Heart right ventricle (tissue), 16 donors: ENCODE measurements around the gene C16orf86. TPM values are rescaled to one million over a fixed set of nuclear protein-coding genes. Genes with fewer than 3 reads are reported as not detected.

Experiments
- ATAC-seq, 8 donors: fragments of 200-7000 bp; cut with Tn5 transposase; one replicate each; pipeline ENCODE4 v1.9.1; 2020; ENCODE audit warnings: mild to moderate bottlenecking in 8 of 8, moderate library complexity in 8 of 8, moderate number of reproducible peaks in 1 of 8
- DNase-seq, 2 donors: peaks; one replicate each; pipeline ENCODE4 v3.0.0-alpha.2; 2020
- H3K27ac ChIP-seq, 10 donors: fragments of 200-600 bp; sonication (generic) in 2 of 10; one replicate each; pipeline versions ENCODE4 v1.5.0 to v1.8.0; 2020 to 2022; ENCODE audit warnings: mild to moderate bottlenecking in 3 of 10
- H3K27me3 ChIP-seq, 7 donors: fragments of 200-600 bp; one replicate each; pipeline ENCODE4 v1.8.0; 2021 to 2022; ENCODE audit warnings: mild to moderate bottlenecking in 2 of 7
- H3K36me3 ChIP-seq, 9 donors: fragments of 200-600 bp; sonication (generic) in 1 of 9; one replicate each; pipeline versions ENCODE4 v1.5.0 to v1.8.0; 2020 to 2022; ENCODE audit warnings: mild to moderate bottlenecking in 2 of 9
- H3K4me1 ChIP-seq, 9 donors: fragments of 200-600 bp; sonication (generic) in 1 of 9; one replicate each; pipeline versions ENCODE4 v1.5.0 to v1.8.0; 2020 to 2022; ENCODE audit warnings: mild to moderate bottlenecking in 4 of 9
- H3K4me3 ChIP-seq, 10 donors: fragments of 200-600 bp; sonication (generic) in 2 of 10; one replicate each; pipeline versions ENCODE4 v1.5.0 to v1.8.0; 2020 to 2022; ENCODE audit warnings: mild to moderate bottlenecking in 7 of 10, moderate library complexity in 2 of 10
- H3K9me3 ChIP-seq, 11 donors: fragments of 200-600 bp in 10 of 11; sonication (generic) in 2 of 11; one replicate each; pipeline versions ENCODE4 v1.5.0 to v1.8.0; 2013 to 2022; ENCODE audit warnings: mild to moderate bottlenecking in 2 of 11, control low read depth in 1 of 11, moderate library complexity in 1 of 11
- CTCF ChIP-seq, 9 donors: fragments of 200-600 bp; sonication (generic) in 2 of 9; IDR thresholded peaks; one replicate each; pipeline versions ENCODE4 v1.5.0 to v1.8.0; 2021 to 2022; ENCODE audit warnings: antibody characterized with exemption in 9 of 9, mild to moderate bottlenecking in 5 of 9, moderate library complexity in 1 of 9
- WGBS, 2 donors: extraction: QIAGEN DNeasy Blood & Tissue Kit; methylation state at CpG; one replicate each; pipeline ENCODE4 v1.1.7; 2013; ENCODE audit warnings: inconsistent platforms in 1 of 2; 5-methylcytosine and 5-hydroxymethylcytosine counted together
- intact Hi-C, 10 donors: fragments of 100-400 bp; cut with DNase I; formaldehyde crosslinking; loops; one replicate each; pipeline versions ENCODE4 v1.11.1 to v1.14.2; 2022
- polyA plus RNA-seq, 2 donors: library from polyadenylated mRNA; stranded (reverse); fragments of 200-250 nt; gene quantifications; one replicate each; pipeline ENCODE4 v1.2.3, GENCODE V29; 2013
- total RNA-seq, 10 donors: library from RNA; stranded (reverse); fragmentation: NEBNext Ultra II Directional in 3 of 10; extraction: Animal tissue kit (Norgen Biotek cat#: 25700) in 3 of 10; gene quantifications; one replicate each; pipeline versions ENCODE4 v1.2.1 to v1.2.4, GENCODE V29; 2021 to 2023
- donor health status: Arrhythmogenic right ventricular cardiomyopathy.
- donor health status: ischemic (EF 13 %, LVEDD 7.1; RV severe dilation, severe dysfunction).
- donor health status: healthy with polysubstance abuse.
- donor health status: DM: no; HTN: yes; CAD: no.
- donor health status: DM: no; HTN: no; CAD: no.
- donor health status: ischemic (EF 25% LVEDD 6.9; RV normal size, moderate dysfunction).
- donor health status: ischemic (EF 25% LVEDD 5.7; RV mildly dilated, moderate dysfunction).
- donor health status: healthy.
- donor health status: DM: yes; HTN: yes; CAD: no.
- donor health status: Ischemic cardiomyopathy.
- donor health status: ischemic (EF 35%, LVEDD 5.7; RV mildly dilated, moderate dysfunction).
- donor health status: nonischemic (EF 11% LVEDD 7.7; RV severe dilation, severe dysfunction).
- donor health status: DM: yes; HTN: yes; CAD: no.
- donor health status: PGD.
- donor health status: ischemic (EF 29% LVEDD 5.4; RV normal size, mild dysfunction).
- donor health status: nonischemic (EF 23%, LVEDD 6.1; RV moderate dilation, normal function).

Gene C16orf86
- total and polyA plus RNA-seq, 12 donors: 2.6 to 5.6 (median 3.9) TPM

GRCh38 chr16:67713647-67714273, 47.1 kb downstream of the C16orf86 start:
- TF ChIP-seq CTCF (IDR thresholded peaks at IDR 0.05): no peak
- peaks cover 0 to 32% (median 12%) of the 10 kb centered on the region in 9 donors for H3K4me1 ChIP-seq
- 85 to 90% methylated on average over 5 of the region's 5 CpGs for WGBS, 2 donors
- no peak for DNase-seq
- intact Hi-C loops: loop anchor here in 1 of 10 donors (5.0 kb wide), 1 partner anchor 36 kb away; no protein-coding TSS in a partner anchor
- H3K27ac ChIP-seq: no peak overlapping the region
- H3K9me3 ChIP-seq: no peaks in the 10 kb centered on the region
- no peak overlapping the region for H3K4me3 ChIP-seq
- ATAC-seq: no peak
- peaks cover 0 to 4% (median 0%) of the 10 kb centered on the region in 9 donors for H3K36me3 ChIP-seq
- H3K27me3 ChIP-seq: no peaks in the 10 kb centered on the region

GRCh38 chr16:67714522-67714921, 47.9 kb downstream of the C16orf86 start:
- intact Hi-C loops: loop anchor here in 1 of 10 donors (5.0 kb wide), 1 partner anchor 37 kb away; no protein-coding TSS in a partner anchor
- Histone ChIP-seq H3K4me3 (no peak overlapping the region), H3K27ac (no peak overlapping the region), H3K4me1 (peaks cover 0 to 32% (median 12%) of the 10 kb centered on the region in 9 donors), H3K36me3 (peaks cover 0 to 4% (median 0%) of the 10 kb centered on the region in 9 donors), H3K9me3 (no peaks in the 10 kb centered on the region), H3K27me3 (no peaks in the 10 kb centered on the region)
- ATAC-seq (no peak), DNase-seq (no peak)
- whole genome bisulfite sequencing, 2 donors: 77 to 82% methylated on average over 1 of the region's 1 CpG
- no peak for TF ChIP-seq CTCF (IDR thresholded peaks at IDR 0.05)

GRCh38 chr16:67716097-67716496, 49.5 kb downstream of the C16orf86 start:
- intact Hi-C loops: loop anchor here in 3 of 10 donors (5.0 kb wide), 4 partner anchors 34 to 91 kb away; partner anchors contain the start of genes RANBP10 (in 1 of the 3) and TSNAXIP1 (in 1 of the 3)
- DNase-seq (no peak), ATAC-seq (no peak)
- TF ChIP-seq CTCF (IDR thresholded peaks at IDR 0.05): no peak
- Histone ChIP-seq H3K36me3 (peaks cover 0 to 4% (median 0%) of the 10 kb centered on the region in 9 donors), H3K4me3 (no peak overlapping the region), H3K27ac (no peak overlapping the region), H3K4me1 (peaks cover 0 to 43% (median 24%) of the 10 kb centered on the region in 9 donors), H3K27me3 (no peaks in the 10 kb centered on the region), H3K9me3 (no peaks in the 10 kb centered on the region)
- WGBS, 2 donors: 93% methylated on average over 2 of the region's 2 CpGs

Other genes with a start within 250 kb of the C16orf86 start
- 1 to 10 TPM in 1 of 10 donors, under 1 TPM in 8, not detected in 1; 0.16 to 1.4 (median 0.57) TPM for gene HSD11B2, start 235.7 kb upstream of the C16orf86 start, total RNA-seq
- under 1 TPM; 0.41 to 0.51 TPM for gene HSD11B2, start 235.7 kb upstream of the C16orf86 start, polyA plus RNA-seq
- 10 to 100 TPM; 57.4 to 84.7 (median 67.5) TPM for gene ATP6V0D1, start 185.7 kb upstream of the C16orf86 start, total RNA-seq
- 10 to 100 TPM; 12.8 to 73.3 TPM for gene ATP6V0D1, start 185.7 kb upstream of the C16orf86 start, polyA plus RNA-seq
- not detected for gene AGRP, start 183.3 kb upstream of the C16orf86 start, total RNA-seq
- gene AGRP, start 183.3 kb upstream of the C16orf86 start, polyA plus RNA-seq: under 1 TPM in 1 of 2 donors, not detected in 1; 0.10 TPM
- 10 to 100 TPM; 45.9 to 86.1 (median 73.8) TPM for gene RIPOR1, start 138.0 kb upstream of the C16orf86 start, total RNA-seq
- 10 to 100 TPM; 40.0 to 66.9 TPM for gene RIPOR1, start 138.0 kb upstream of the C16orf86 start, polyA plus RNA-seq
- 10 to 100 TPM; 20.5 to 31.0 (median 24.8) TPM for gene CTCF, start 104.3 kb upstream of the C16orf86 start, total RNA-seq
- gene CTCF, start 104.3 kb upstream of the C16orf86 start, polyA plus RNA-seq: 10 to 100 TPM; 11.9 to 20.7 TPM
- gene CARMIL2, start 21.7 kb upstream of the C16orf86 start, total RNA-seq: 1 to 10 TPM in 3 of 10 donors, under 1 TPM in 6, not detected in 1; 0.27 to 2.7 (median 0.60) TPM
- gene CARMIL2, start 21.7 kb upstream of the C16orf86 start, polyA plus RNA-seq: 1 to 10 TPM in 1 of 2 donors, under 1 TPM in 1; 0.16 to 1.2 TPM
- gene ACD, start 6.6 kb upstream of the C16orf86 start, total RNA-seq: 10 to 100 TPM in 1 of 10 donors, 1 to 10 TPM in 9; 6.9 to 11.3 (median 8.6) TPM
- 10 to 100 TPM in 1 of 2 donors, 1 to 10 TPM in 1; 7.7 to 15.0 TPM for gene ACD, start 6.6 kb upstream of the C16orf86 start, polyA plus RNA-seq
- 1 to 10 TPM; 1.7 to 5.9 (median 2.2) TPM for gene PARD6A, start 5.9 kb upstream of the C16orf86 start, total RNA-seq
- 1 to 10 TPM; 2.7 to 5.8 TPM for gene PARD6A, start 5.9 kb upstream of the C16orf86 start, polyA plus RNA-seq
- 10 to 100 TPM in 1 of 10 donors, 1 to 10 TPM in 9; 3.6 to 12.7 (median 8.4) TPM for gene ENKD1, start 64 bp upstream of the C16orf86 start, total RNA-seq
- 10 to 100 TPM; 24.5 to 30.9 TPM for gene ENKD1, start 64 bp upstream of the C16orf86 start, polyA plus RNA-seq
- gene GFOD2, start 52.5 kb downstream of the C16orf86 start, total RNA-seq: 10 to 100 TPM in 2 of 10 donors, 1 to 10 TPM in 8; 6.0 to 10.7 (median 8.2) TPM
- 10 to 100 TPM in 1 of 2 donors, 1 to 10 TPM in 1; 8.2 to 10.9 TPM for gene GFOD2, start 52.5 kb downstream of the C16orf86 start, polyA plus RNA-seq
- gene RANBP10, start 139.7 kb downstream of the C16orf86 start, total RNA-seq: 10 to 100 TPM; 11.1 to 21.6 (median 15.6) TPM
- gene RANBP10, start 139.7 kb downstream of the C16orf86 start, polyA plus RNA-seq: 1 to 10 TPM; 6.4 to 8.9 TPM
- gene TSNAXIP1, start 140.1 kb downstream of the C16orf86 start, total RNA-seq: 1 to 10 TPM in 1 of 10 donors, under 1 TPM in 9; 0.15 to 1.1 (median 0.48) TPM
- gene TSNAXIP1, start 140.1 kb downstream of the C16orf86 start, polyA plus RNA-seq: 1 to 10 TPM in 1 of 2 donors, under 1 TPM in 1; 0.74 to 1.2 TPM
- gene THAP11, start 175.5 kb downstream of the C16orf86 start, total RNA-seq: 10 to 100 TPM; 20.6 to 41.3 (median 26.9) TPM
- 10 to 100 TPM in 1 of 2 donors, 1 to 10 TPM in 1; 6.0 to 23.5 TPM for gene THAP11, start 175.5 kb downstream of the C16orf86 start, polyA plus RNA-seq
- gene NUTF2, start 180.1 kb downstream of the C16orf86 start, total RNA-seq: 100 to 1,000 TPM in 1 of 10 donors, 10 to 100 TPM in 9; 73.9 to 105 (median 80.5) TPM
- 100 to 1,000 TPM; 186 to 214 TPM for gene NUTF2, start 180.1 kb downstream of the C16orf86 start, polyA plus RNA-seq
- gene CENPT, start 180.9 kb downstream of the C16orf86 start, total RNA-seq: 10 to 100 TPM; 16.1 to 27.1 (median 19.1) TPM
- gene CENPT, start 180.9 kb downstream of the C16orf86 start, polyA plus RNA-seq: 10 to 100 TPM; 31.1 to 63.3 TPM
- gene EDC4, start 206.2 kb downstream of the C16orf86 start, total RNA-seq: 10 to 100 TPM; 25.8 to 41.6 (median 31.3) TPM
- 10 to 100 TPM; 30.2 to 46.8 TPM for gene EDC4, start 206.2 kb downstream of the C16orf86 start, polyA plus RNA-seq
- 1 to 10 TPM in 6 of 10 donors, not detected in 4; 1.1 to 2.7 (median 1.5) TPM for gene NRN1L, start 218.1 kb downstream of the C16orf86 start, total RNA-seq
- 1 to 10 TPM; 1.8 to 4.0 TPM for gene NRN1L, start 218.1 kb downstream of the C16orf86 start, polyA plus RNA-seq
- gene PSKH1, start 226.4 kb downstream of the C16orf86 start, total RNA-seq: 10 to 100 TPM; 16.0 to 24.5 (median 20.5) TPM
- 10 to 100 TPM; 15.7 to 22.9 TPM for gene PSKH1, start 226.4 kb downstream of the C16orf86 start, polyA plus RNA-seq